ENCODE measurements around the gene ATP13A2.
A peak's percentile ranks its signal among the peaks of the same experiment; 100 is the strongest.

ATP13A2 gene

DNA sequence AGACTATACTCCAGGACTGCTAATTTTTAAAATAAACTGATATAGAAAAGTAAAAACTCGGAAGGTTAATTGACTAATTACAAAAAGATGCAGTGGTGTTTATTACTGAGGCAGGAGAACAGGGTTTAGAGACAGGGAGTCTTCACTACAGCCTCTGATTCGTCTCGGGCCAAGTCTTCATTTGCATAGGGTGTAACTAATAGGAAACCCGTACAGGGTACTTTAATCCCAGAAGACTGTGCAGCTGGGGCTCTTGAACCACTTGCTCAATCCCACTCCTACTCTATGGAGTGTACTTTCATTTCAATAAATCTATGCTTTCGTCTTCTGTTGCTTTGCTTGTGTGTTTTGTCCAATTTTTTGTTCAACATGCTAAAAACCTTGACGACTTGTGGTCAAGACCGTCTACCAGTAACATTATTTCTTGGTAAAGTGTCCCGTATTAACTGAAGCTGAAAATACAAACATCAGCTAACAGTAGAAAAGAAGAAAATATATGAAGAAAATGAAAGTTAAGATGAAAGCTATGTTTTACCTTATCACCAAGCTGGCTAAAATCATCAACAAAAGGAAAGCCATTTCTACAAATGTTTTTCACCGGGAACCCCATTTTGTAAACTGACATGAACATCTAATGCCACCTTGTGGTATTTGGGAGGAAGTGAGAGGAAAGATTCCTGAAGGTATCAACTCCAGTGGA is 34.1 kb upstream of the ATP13A2 start:
- DNase-seq (ENCODE audit: low read depth in 2 of 2), result peak; percentile 82
- peak; percentile 80 for TF ChIP-seq CTCF (IDR thresholded peaks at IDR 0.05; ENCODE audit: low read depth, low read length)
- peak overlapping the region in 1 of 2 donors; percentile 18 for H3K4me3 ChIP-seq (replicated peaks in 1 of 2; ENCODE audit: low read depth in 2 of 2, low read length in 2 of 2)

DNA sequence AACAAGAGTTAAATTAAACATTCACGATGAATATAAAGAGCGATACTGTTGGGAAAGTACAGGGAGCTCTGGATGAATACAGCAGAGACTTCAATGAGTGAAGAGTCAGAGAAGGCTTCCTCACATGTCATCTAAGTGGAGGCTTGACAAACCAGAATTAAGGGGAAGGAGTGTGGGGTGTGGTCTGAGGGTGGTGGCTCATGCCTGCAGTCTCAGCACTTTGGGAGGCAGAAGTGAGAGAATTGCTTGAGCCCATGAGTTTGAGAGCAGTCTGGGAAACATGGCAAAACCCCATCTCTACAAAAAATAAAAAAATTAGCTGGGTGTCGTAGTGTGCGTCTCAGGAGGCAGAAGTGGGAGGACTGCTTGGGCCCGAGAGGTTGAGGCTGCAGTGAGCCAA is 33.4 kb upstream of the ATP13A2 start:
- H3K4me3 ChIP-seq (replicated peaks in 1 of 2; ENCODE audit: low read depth in 2 of 2, low read length in 2 of 2), result no peak overlapping the region
- no peak for DNase-seq (ENCODE audit: low read depth in 2 of 2)
- no peak for TF ChIP-seq CTCF (IDR thresholded peaks at IDR 0.05; ENCODE audit: low read depth, low read length)

DNA sequence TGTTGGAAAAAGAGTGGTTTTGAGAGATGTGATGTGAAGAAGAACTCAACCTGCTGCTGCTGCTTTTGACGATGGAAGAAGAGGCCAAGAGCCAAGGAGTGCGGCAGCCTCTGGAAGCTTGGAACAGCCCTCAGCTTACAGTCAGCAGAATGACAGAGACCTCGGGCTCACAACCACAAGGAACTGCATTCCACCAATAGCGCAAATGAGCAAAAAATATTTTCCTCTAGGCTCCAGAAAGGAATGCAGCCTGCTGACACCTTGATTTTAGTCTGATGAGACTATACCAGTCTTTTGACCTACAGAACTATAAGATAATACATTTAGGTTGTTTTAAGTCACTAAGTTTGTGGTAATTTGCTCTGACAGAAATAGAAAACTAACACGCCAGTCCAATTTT is 31.9 kb upstream of the ATP13A2 start:
- TF ChIP-seq CTCF (IDR thresholded peaks at IDR 0.05; ENCODE audit: low read depth, low read length), result no peak
- DNase-seq (ENCODE audit: low read depth in 2 of 2), result no peak
- no peak overlapping the region for H3K4me3 ChIP-seq (replicated peaks in 1 of 2; ENCODE audit: low read depth in 2 of 2, low read length in 2 of 2)

DNA sequence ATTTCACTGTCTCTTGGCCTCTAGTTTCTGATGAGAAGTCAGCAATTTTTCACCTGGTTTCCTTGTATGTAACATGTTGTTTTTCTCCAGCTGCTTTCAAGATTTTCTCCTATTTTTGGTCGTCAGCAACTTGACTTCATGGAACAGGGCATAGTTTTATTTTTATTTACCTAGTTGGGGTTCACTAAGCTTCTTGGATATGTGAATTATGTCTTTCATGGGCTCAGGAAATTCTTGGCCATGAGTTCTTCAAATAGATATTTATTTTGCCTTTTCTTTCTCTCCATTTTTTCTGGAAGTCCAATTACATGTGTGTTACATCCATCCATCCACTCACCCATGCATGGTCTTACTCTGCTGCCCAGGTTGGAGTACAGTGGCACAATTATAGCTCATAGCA is 28.4 kb upstream of the ATP13A2 start:
- no peak overlapping the region for H3K4me3 ChIP-seq (replicated peaks in 1 of 2; ENCODE audit: low read depth in 2 of 2, low read length in 2 of 2)
- no peak for TF ChIP-seq CTCF (IDR thresholded peaks at IDR 0.05; ENCODE audit: low read depth, low read length)

GRCh38 chr1:17039522-17039921 is 27.8 kb upstream of the ATP13A2 start:
- TF ChIP-seq CTCF (IDR thresholded peaks at IDR 0.05; ENCODE audit: low read depth, low read length), result no peak
- no peak overlapping the region for H3K4me3 ChIP-seq (replicated peaks in 1 of 2; ENCODE audit: low read depth in 2 of 2, low read length in 2 of 2)
- DNase-seq (ENCODE audit: low read depth in 2 of 2), result no peak

More for the DNA sequence above, 28.4 kb upstream of the ATP13A2 start:
- DNase-seq (ENCODE audit: low read depth in 2 of 2), result no peak

DNA sequence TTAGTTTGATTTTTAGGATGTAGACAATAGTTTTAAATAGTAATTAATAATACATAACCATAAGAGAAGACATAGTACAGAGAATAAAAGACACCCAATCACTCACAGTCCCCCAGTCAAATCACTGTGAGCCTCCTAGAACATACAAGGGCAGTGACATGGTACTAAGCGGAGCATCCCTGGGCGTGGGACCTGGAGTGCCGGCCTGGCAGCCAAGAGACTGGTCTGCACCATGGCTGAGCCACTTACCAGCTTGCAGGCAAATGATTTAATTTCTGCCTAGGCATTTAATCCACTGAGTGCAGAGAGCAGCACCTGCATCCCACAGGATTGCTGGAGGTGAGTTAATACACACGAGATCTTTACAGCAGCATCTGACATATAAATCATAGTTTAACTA is 21.8 kb upstream of the ATP13A2 start:
- DNase-seq (ENCODE audit: low read depth in 2 of 2), result no peak
- H3K4me3 ChIP-seq (replicated peaks in 1 of 2; ENCODE audit: low read depth in 2 of 2, low read length in 2 of 2), result no peak overlapping the region
- TF ChIP-seq CTCF (IDR thresholded peaks at IDR 0.05; ENCODE audit: low read depth, low read length), result no peak

- TF ChIP-seq CTCF (IDR thresholded peaks at IDR 0.05; ENCODE audit: low read depth, low read length), result no peak
- no peak for DNase-seq (ENCODE audit: low read depth in 2 of 2)
- no peak overlapping the region for H3K4me3 ChIP-seq (replicated peaks in 1 of 2; ENCODE audit: low read depth in 2 of 2, low read length in 2 of 2)
Measured at GRCh38 chr1:17032741-17033140, 21.0 kb upstream of the ATP13A2 start.

Data from cardiac fibroblast (primary cell).